CD4-positive, alpha-beta T cell (primary cell): ENCODE data around the gene PIWIL4. TPM values are rescaled to one million over a fixed set of nuclear protein-coding genes. Genes with fewer than 3 reads are reported as not detected.

Experiments used
- ATAC-seq: fragments of 200-7000 bp; cut with Tn5 transposase; one replicate; pipeline ENCODE4 v1.10.0; 2022; ENCODE audit warnings: mild to moderate bottlenecking; ENCODE audit not compliant: poor library complexity
- CTCF ChIA-PET: fragments of 350-600 bp; sonication (Branson Sonifier 250); formaldehyde crosslinking; loops from one replicate; lab custom pipeline; 2021; ENCODE audit warnings: antibody characterized with exemption, inconsistent platforms; lab: Charles Lee
- POLR2A ChIA-PET: fragments of 350-600 bp; sonication (Branson Sonifier 250); formaldehyde crosslinking; loops from one replicate; lab custom pipeline; 2021; ENCODE audit warnings: antibody characterized with exemption, inconsistent platforms; lab: Charles Lee
- DNase-seq, 14 experiments: peaks; one replicate each; pipeline ENCODE4 v3.0.0-alpha.2; 2013 to 2020; ENCODE audit warnings: mixed read lengths in 2 of 14
- H3K27ac ChIP-seq, 2 donors: one replicate each; pipeline versions ENCODE4 v1.5.1 to v1.7.0; 2013; ENCODE audit warnings: low read length in 2 of 2, low read depth in 1 of 2, mild to moderate bottlenecking in 1 of 2
- H3K27me3 ChIP-seq, 2 experiments: 1 replicate in 1 of 2; 2 replicates in 1 of 2; pipeline versions ENCODE4 v1.6.1 to v1.7.0; 2013; ENCODE audit warnings: low read length in 2 of 2, control low read depth in 1 of 2, mild to moderate bottlenecking in 1 of 2, moderate library complexity in 1 of 2; ENCODE audit not compliant: insufficient read depth in 2 of 2, control insufficient read depth in 1 of 2
- H3K36me3 ChIP-seq: one replicate; pipeline ENCODE4 v1.6.1; 2013; ENCODE audit warnings: low read length, control low read depth; ENCODE audit not compliant: insufficient read depth
- H3K4me1 ChIP-seq: one replicate; pipeline ENCODE4 v1.6.1; 2013; ENCODE audit warnings: low read length, control low read depth; ENCODE audit not compliant: insufficient read depth
- H3K4me3 ChIP-seq: one replicate; pipeline ENCODE4 v1.5.1; 2013; ENCODE audit warnings: mild to moderate bottlenecking, low read length, moderate library complexity
- H3K9me3 ChIP-seq, 2 experiments: 1 replicate in 1 of 2; 2 replicates in 1 of 2; pipeline versions ENCODE4 v1.6.1 to v1.7.0; 2013; ENCODE audit warnings: low read length in 2 of 2, mild to moderate bottlenecking in 2 of 2, control low read depth in 1 of 2, moderate library complexity in 1 of 2; ENCODE audit not compliant: control insufficient read depth in 1 of 2, insufficient read depth in 1 of 2
- H3K27ac Mint-ChIP-seq: one replicate; pipeline ENCODE4 v1.8.0; 2020; ENCODE audit warnings: mixed read lengths
- H3K27me3 Mint-ChIP-seq: one replicate; pipeline ENCODE4 v1.8.0; 2021; ENCODE audit warnings: mixed read lengths
- H3K36me3 Mint-ChIP-seq: one replicate; pipeline ENCODE4 v1.8.0; 2021; ENCODE audit warnings: low read depth, mixed read lengths
- H3K4me1 Mint-ChIP-seq: one replicate; pipeline ENCODE4 v1.8.0; 2021; ENCODE audit warnings: low read depth, mixed read lengths
- H3K4me3 Mint-ChIP-seq: one replicate; pipeline ENCODE4 v1.8.0; 2020; ENCODE audit warnings: mild to moderate bottlenecking, mixed read lengths
- H3K9me3 Mint-ChIP-seq: one replicate; pipeline ENCODE4 v1.8.0; 2020; ENCODE audit warnings: mixed read lengths
- intact Hi-C, 2 experiments: fragments of 100-400 bp; cut with DNase I in 1 of 2; cut with micrococcal nuclease in 1 of 2; formaldehyde crosslinking; loops; one replicate each; pipeline versions ENCODE4 v1.15.1 to v1.9.0; 2023 to 2025; cut with DNase I, micrococcal nuclease
- total RNA-seq, 174 experiments: library from RNA in 2 of 174; stranded (reverse) in 2 of 174; gene quantifications; one replicate each; pipeline ENCODE4 v1.2.3 and lab custom pipeline; 2021 to 2026
- TF ChIP-seq, protein P1 (sequence below): fragments of 200-600 bp; IDR thresholded peaks from one replicate; pipeline ENCODE4 v1.8.0; 2022; ENCODE audit warnings: antibody characterized with exemption, mild to moderate bottlenecking

PIWIL4 gene
- total RNA-seq, 2 experiments from 2014 or later = 1.3 to 1.4 TPM

DNA sequence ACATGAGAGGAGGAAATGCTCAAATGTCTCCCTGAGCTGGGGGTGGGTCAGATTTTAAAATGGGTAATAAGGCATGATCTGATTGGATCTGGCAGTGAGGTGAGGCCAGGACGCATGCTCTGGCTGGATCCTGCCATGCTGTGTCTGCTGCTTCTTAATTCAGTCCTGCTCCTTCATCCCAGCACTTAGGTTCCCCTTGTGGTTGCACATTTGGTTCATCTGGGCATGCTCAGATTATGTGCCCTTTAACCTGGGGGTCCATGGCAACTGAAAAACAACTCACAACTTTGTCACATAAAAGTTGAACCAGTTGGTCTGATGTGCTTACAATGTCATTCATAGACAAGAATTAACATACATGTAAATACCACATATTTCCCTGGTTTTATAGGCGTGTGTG lies 67.9 kb downstream of the PIWIL4 start:
- intact Hi-C loops = no loop called here
- no peak for ATAC-seq
- H3K27me3 ChIP-seq = no peaks in the 10 kb centered on the region
- CTCF ChIA-PET = no interaction called here
- POLR2A ChIA-PET = no interaction called here
- H3K4me3 Mint-ChIP-seq = no peak overlapping the region
- H3K4me1 Mint-ChIP-seq = peaks cover 15% of the 10 kb centered on the region
- peaks cover 6% of the 10 kb centered on the region for H3K4me1 ChIP-seq
- H3K36me3 Mint-ChIP-seq = no peaks in the 10 kb centered on the region
- no peak overlapping the region for H3K27ac ChIP-seq
- no peaks in the 10 kb centered on the region for H3K27me3 Mint-ChIP-seq
- no peak overlapping the region for H3K4me3 ChIP-seq
- TF ChIP-seq, protein P1, sequence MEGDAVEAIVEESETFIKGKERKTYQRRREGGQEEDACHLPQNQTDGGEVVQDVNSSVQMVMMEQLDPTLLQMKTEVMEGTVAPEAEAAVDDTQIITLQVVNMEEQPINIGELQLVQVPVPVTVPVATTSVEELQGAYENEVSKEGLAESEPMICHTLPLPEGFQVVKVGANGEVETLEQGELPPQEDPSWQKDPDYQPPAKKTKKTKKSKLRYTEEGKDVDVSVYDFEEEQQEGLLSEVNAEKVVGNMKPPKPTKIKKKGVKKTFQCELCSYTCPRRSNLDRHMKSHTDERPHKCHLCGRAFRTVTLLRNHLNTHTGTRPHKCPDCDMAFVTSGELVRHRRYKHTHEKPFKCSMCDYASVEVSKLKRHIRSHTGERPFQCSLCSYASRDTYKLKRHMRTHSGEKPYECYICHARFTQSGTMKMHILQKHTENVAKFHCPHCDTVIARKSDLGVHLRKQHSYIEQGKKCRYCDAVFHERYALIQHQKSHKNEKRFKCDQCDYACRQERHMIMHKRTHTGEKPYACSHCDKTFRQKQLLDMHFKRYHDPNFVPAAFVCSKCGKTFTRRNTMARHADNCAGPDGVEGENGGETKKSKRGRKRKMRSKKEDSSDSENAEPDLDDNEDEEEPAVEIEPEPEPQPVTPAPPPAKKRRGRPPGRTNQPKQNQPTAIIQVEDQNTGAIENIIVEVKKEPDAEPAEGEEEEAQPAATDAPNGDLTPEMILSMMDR = no peak
- no peaks in the 10 kb centered on the region for H3K36me3 ChIP-seq
- H3K9me3 ChIP-seq = no peaks in the 10 kb centered on the region
- no peak overlapping the region for H3K27ac Mint-ChIP-seq
- H3K9me3 Mint-ChIP-seq = no peaks in the 10 kb centered on the region
- DNase-seq = no peak

GRCh38 chr11:94636388-94636949 lies 69.3 kb downstream of the PIWIL4 start:
- ChIA-PET CTCF (no interaction called here), POLR2A (no interaction called here)
- DNase-seq (no peak), ATAC-seq (no peak)
- intact Hi-C loops = no loop called here
- H3K4me1 Mint-ChIP-seq = peaks cover 15% of the 10 kb centered on the region
- Histone ChIP-seq H3K4me3 (no peak overlapping the region), H3K9me3 (no peaks in the 10 kb centered on the region), H3K27me3 (no peaks in the 10 kb centered on the region), H3K36me3 (no peaks in the 10 kb centered on the region), H3K27ac (no peak overlapping the region), H3K4me1 (peaks cover 6% of the 10 kb centered on the region)
- H3K4me3 Mint-ChIP-seq = no peak overlapping the region
- no peaks in the 10 kb centered on the region for H3K36me3 Mint-ChIP-seq
- TF ChIP-seq, protein P1 = no peak
- no peaks in the 10 kb centered on the region for H3K27me3 Mint-ChIP-seq
- H3K27ac Mint-ChIP-seq = no peak overlapping the region
- H3K9me3 Mint-ChIP-seq = no peaks in the 10 kb centered on the region

DNA sequence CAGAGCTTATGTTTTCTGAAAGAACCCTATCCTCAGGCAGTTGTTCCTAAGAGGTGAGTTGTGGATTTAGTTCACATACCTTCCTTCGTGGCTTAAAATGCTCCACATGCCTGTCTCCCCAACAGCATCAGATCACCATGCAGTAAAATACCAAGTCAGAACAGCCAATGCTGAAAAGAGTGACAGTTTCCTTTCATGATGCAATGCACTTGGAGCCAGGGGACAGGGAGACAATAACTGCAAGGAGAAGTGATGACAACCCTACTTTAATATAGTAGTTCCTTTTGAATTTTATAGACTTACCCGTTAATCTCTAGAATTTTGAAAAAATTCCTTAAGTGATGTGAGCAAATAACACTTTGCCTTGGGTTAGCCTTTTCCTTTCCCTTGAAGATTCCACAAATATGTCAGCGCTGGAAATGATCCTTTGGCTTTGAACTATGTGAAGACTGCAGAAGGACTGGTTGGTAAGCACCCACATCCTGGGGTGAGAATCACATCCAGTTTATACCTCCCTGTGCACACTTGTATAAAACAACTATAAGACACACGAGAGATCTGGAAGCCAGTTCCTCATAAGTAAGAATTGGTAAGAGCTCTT lies 71.2 kb downstream of the PIWIL4 start:
- ATAC-seq = no peak
- no peak overlapping the region for H3K27ac Mint-ChIP-seq
- no peak overlapping the region for H3K4me3 Mint-ChIP-seq
- CTCF ChIA-PET = no interaction called here
- peaks cover 15% of the 10 kb centered on the region for H3K4me1 Mint-ChIP-seq
- Histone ChIP-seq H3K27me3 (no peaks in the 10 kb centered on the region), H3K27ac (no peak overlapping the region), H3K36me3 (no peaks in the 10 kb centered on the region), H3K4me1 (peaks cover 6% of the 10 kb centered on the region), H3K9me3 (no peaks in the 10 kb centered on the region), H3K4me3 (no peak overlapping the region)
- TF ChIP-seq, protein P1 = no peak
- intact Hi-C loops = no loop called here
- POLR2A ChIA-PET = no interaction called here
- H3K36me3 Mint-ChIP-seq = no peaks in the 10 kb centered on the region
- H3K9me3 Mint-ChIP-seq = no peaks in the 10 kb centered on the region
- DNase-seq = peak in 1 of 14 experiments; percentile 3
- no peaks in the 10 kb centered on the region for H3K27me3 Mint-ChIP-seq
